ENCODE measurements around the gene KCNJ14. TPM values are rescaled to one million over a fixed set of nuclear protein-coding genes. Genes with fewer than 3 reads are reported as not detected.

Gene KCNJ14
- 0.82 TPM for total RNA-seq

DNA sequence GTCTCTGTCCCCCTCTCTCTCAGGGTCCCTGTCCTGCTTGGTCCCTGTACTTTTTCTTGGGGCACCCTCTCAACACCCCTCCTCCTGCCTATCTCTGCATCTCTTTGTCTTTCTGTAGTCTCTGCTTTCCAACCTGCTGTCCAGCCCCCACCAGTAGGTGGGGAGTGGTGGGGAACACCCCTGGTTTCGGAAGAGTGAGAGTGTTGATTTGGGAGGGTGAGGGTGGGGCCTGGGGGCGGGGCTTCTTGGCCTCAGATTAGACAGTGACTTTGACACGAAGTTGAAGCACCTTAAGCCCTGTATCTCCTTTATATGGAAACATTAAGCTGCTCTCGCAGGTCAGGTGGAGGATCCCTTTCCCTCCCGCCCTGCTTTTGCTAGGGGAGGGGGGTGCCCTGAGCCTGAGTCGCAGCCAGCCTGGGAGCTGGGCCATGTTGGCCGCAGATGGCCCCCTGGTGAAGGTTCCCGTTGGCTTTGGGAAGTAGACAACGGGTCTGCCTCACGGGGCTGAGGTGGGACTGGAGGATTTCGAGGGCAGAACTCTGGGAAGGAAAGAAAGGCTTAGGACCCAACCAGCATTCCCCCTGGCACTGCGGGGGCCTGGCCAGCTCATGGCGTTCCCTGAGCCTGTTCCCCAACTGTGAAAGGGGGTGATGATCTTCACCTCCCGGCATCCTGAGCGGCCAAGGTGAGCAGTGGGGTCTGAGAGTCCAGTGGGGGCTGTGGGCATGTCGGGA, at the start of gene KCNJ14:
KCNJ14 (plus strand) TSS at position 404 of the 737 bp plus-strand sequence. CDS start 6,151 bp downstream, outside the sequence.
- FAIRE-seq = no peak
- DNase-seq (ENCODE audit: low spot score in 2 of 2) = no peak

DNA sequence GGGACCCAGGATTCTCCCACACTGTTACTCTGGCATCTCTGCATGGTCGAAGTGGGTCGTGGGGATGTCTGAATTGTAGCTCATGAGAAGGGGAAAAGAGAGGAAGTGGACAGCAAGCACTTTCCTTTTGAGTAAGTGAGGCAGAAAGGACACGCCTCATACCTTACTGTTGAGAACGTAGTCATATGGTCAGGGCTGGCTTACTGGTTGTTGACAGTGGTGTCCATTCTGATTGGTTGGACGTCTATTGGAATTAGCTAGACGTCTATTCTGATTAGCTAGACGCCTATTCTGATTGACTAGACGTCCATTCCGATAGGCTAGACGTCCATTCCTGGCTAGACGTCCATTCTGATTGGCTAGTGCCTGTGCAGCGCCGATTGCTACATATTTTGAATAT, 49.5 kb upstream of the KCNJ14 start:
- no peak for DNase-seq (ENCODE audit: low spot score in 2 of 2)
- FAIRE-seq = no peak

DNA sequence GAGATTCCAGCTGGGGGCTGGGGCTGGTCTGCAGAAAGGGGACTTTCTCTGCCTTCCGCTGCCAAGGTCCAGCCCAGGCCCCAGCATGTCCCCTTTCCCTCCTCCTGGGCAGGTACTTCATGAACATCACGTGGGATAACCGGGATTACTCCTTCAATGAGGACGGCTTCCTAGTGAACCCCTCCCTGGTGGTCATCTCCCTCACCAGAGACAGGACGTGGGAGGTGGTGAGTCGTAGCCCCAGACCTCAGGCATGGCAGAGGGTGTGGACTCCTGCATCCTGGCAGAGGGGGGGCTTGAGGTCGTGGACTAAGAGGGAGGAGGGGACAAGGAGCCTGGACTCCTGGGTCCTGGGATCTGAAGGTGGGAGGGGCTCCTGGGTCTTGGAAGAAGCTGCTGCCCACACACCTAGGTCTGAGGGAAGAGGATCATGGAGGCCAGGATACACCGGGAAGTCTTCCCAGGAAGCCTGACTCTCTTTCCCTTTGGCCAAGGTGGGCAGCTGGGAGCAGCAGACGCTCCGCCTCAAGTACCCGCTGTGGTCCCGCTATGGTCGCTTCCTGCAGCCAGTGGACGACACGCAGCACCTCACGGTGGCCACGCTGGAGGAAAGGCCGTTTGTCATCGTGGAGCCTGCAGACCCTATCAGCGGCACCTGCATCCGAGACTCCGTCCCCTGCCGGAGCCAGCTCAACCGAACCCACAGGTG, 41.3 kb upstream of the KCNJ14 start:
- no peak for FAIRE-seq
- no peak for DNase-seq (ENCODE audit: low spot score in 2 of 2)

DNA sequence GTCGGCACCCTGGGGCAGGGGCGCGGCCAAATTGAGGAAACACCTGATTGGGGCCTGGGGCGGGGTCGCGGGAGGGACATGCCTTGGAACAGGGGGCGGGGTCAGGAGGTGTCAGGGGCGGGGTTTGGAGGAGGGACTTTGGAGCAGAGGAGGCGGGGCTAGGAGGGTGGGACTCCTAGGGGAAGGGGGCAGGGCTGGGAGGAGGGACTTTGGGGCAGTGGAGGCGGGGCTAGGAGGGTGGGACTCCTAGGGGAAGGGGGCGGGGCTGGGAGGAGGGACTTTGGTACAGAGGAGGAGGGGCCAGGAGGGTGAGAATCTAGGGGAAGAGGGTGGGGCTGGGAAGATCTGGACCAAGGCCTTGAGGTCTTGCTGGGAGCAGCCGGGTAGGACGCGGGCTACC, 40.0 kb upstream of the KCNJ14 start:
- DNase-seq (ENCODE audit: low spot score in 2 of 2) = no peak
- FAIRE-seq = no peak

DNA sequence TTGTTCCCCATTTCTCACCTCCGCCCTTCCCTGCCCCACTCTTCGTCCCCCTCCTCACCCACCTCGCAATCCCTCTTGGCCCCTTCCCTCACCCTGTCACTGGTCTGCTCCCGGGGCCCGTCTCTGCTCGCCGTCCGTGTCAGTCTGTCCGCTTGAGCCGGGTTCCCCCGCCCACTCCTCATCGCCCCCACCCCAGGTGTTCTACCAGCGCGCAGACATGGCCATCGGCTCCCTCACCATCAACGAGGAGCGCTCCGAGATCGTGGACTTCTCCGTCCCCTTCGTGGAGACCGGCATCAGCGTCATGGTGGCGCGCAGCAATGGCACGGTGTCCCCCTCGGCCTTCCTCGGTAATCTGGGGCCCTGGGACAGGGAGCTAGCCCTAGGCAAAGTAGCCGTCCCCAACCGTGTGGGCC, 39.6 kb upstream of the KCNJ14 start:
- FAIRE-seq = no peak

DNA sequence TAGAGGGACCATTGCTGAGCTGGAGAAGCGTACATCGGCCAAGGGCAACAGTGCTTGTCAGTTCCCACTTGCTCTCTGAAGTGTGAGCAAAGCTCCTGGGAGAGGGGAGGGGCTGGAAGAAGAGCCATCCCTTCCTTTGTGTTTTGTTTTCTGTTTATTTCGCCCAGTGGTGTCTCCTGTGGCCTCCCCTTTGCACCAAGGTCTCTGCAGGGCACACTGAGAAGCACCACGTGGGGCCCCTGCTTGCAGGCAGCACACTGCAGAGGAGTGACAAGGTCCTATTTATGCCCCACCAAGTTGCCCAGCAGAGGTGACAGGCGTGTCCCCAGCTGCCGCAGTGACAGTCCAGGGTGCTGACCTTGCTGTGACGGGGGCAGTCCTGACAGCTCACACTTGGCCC, 38.0 kb upstream of the KCNJ14 start:
- no peak for FAIRE-seq
- no peak for DNase-seq (ENCODE audit: low spot score in 2 of 2)

More for the DNA sequence above, 39.6 kb upstream of the KCNJ14 start:
- no peak for DNase-seq (ENCODE audit: low spot score in 2 of 2)

DNA sequence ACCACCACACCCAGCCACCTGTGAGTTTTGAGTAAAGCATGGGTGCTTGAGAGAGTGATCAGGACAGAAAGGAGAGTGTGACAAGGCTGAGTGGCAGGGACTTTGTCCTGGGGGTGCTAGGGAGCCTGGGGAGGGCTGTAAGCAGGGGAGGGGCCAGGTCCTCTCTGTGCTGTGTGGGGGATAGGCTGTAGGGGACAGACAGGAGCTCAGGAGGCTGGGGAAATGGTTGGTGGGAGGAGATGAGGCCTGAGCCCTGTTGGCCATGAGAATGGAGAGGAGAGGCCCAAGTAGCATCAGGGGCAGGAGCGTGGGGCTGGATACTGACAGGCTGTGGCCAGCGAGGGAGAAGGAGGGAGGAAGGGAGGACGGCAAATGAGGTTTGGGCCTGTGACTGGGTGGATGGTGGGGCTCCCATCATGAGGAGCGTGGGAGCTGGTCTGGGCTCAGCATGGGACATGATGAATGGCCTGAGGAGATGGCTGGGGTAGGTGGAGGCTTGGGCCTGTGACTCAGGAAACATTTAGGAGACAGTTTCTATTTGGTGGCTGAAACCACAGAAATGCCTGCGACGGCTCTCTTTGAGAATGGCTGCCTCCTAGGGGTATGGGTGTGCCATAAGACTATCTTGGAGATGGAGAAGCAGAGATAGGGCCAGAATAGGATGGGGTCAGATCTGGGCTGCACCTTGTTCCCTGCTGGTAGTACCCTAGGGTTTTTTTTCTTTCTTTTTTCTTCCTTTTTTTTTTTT, 36.9 kb upstream of the KCNJ14 start:
- DNase-seq (ENCODE audit: low spot score in 2 of 2) (no peak), FAIRE-seq (no peak)

DNA sequence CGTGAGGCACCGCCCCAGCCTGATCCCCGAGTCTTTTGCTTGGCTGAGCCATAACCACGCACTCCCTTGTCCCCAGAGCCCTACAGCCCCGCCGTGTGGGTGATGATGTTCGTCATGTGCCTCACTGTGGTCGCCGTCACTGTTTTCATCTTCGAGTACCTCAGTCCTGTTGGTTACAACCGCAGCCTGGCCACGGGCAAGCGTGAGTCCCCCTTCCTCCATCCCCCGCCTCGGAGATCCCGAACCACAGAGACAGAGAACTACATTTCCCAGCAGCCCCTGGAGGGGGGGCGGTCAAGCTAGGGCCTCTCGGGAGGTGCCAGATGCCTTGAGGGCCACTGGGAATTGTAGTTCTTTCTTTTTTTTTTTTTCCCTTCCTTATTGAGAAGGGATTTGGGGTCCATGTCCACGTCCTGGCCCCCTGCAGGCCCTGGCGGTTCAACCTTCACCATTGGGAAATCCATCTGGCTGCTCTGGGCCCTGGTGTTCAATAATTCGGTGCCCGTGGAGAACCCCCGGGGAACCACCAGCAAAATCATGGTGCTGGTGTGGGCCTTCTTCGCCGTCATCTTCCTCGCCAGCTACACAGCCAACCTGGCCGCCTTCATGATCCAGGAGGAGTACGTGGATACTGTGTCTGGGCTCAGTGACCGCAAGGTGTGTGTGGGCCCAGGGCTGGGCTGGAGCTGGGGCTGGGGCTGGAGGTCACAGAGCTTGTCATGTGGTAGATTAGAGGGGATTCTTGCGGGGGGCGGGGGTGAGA, 36.0 kb upstream of the KCNJ14 start:
- FAIRE-seq (no peak), DNase-seq (ENCODE audit: low spot score in 2 of 2) (peak in 1 of 2 donors; percentile 55)

DNA sequence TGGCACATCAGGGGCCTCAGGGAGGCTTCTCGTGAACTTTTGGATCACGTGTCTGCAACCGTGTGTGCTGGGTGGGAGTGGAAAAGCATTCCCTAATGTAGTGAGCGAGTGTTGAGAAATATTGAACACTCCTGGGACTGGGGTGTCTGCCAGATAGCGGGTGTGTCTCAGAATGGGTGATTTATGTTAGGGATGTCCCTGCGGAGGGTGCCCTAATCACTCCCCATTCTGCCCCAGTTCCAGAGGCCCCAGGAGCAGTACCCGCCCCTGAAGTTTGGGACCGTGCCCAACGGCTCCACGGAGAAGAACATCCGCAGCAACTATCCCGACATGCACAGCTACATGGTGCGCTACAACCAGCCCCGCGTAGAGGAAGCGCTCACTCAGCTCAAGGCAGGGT, 33.8 kb upstream of the KCNJ14 start:
- no peak for DNase-seq (ENCODE audit: low spot score in 2 of 2)
- no peak for FAIRE-seq

DNA sequence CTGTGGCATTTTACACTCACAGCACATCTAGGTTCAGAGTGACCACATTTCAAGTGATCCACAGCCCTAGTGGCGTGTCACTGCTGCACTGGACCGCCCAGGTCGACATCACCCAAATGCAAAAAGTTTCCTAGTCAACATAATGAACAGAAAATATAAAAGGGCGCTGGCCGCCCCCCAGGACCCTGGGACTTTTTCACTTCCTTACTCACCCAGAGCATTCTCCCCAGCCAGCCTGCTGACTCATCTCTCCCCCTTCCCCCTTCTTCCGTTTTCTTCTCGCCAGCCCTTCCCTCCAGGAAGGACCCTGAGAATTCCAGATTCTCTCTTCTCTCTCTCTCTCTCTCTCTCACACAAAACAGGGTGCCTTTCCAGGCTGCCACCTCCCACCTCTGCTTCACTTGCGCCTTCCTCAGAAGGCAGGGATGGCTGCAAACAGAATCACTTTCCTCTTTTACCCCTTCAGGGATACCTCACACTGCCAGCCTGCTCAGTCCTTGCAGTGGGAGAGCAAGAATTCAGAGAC, 30.6 kb upstream of the KCNJ14 start:
- DNase-seq (ENCODE audit: low spot score in 2 of 2) = no peak
- FAIRE-seq = no peak

DNA sequence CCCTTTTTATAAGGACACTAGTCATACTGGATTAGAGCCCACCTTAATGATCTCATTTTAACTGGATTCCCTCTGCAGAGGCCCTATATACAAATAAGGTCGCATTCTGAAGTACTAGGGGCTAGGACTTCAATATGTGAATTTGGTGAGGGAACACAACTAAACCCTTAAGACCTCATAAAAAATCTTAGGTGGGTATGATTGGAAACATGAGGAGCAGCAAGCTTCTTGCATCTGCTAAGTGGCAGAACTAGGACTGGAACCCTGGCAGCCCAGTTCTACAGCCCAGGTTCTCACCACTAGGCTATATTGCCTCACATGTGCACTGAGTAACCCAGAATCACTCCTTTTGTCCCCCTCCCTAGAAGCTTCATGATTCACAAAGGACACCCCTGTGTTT, 26.7 kb upstream of the KCNJ14 start:
- DNase-seq (ENCODE audit: low spot score in 2 of 2) = no peak
- FAIRE-seq = no peak

DNA sequence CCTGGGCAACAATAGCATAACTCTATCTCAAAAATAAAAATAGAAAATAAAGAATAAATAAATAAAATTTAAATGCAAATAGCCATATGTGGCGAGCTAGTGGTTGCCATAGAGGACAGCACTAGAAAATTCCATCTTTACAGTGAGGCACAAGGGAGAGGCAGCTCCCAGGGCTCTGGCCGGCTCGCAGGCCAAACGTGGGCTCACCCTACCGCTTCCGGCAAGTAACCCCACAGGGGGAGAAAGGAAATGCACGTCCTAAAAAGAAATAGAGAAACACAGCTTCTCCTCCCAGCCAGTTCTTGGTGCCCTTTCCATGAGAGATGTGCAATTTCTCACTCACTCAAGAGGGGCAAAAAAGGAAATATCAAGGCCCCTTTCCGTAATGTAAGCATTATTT, 22.0 kb upstream of the KCNJ14 start:
- no peak for FAIRE-seq

DNA sequence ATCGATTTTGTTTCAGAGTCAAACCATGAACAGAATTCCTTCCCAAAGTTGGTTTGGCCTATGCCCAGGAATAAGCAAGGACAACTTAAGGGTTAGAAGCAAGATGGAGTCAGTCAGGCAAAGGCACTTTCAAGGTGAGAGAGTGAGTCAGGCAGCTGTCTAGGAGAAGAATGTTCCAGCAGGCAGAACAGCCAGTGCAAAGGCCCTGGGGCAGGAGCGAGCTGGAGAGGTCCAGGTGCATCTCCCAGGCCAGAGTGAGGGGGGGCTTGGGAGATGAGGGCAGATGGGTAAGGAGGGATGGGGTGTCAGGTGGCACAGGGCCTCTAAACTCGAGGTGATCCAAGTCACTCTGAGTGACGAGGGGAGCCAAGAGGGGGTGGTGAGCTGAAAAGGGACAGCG, 18.8 kb upstream of the KCNJ14 start:
- DNase-seq (ENCODE audit: low spot score in 2 of 2) (no peak), FAIRE-seq (no peak)

More for the DNA sequence above, 22.0 kb upstream of the KCNJ14 start:
- no peak for DNase-seq (ENCODE audit: low spot score in 2 of 2)

DNA sequence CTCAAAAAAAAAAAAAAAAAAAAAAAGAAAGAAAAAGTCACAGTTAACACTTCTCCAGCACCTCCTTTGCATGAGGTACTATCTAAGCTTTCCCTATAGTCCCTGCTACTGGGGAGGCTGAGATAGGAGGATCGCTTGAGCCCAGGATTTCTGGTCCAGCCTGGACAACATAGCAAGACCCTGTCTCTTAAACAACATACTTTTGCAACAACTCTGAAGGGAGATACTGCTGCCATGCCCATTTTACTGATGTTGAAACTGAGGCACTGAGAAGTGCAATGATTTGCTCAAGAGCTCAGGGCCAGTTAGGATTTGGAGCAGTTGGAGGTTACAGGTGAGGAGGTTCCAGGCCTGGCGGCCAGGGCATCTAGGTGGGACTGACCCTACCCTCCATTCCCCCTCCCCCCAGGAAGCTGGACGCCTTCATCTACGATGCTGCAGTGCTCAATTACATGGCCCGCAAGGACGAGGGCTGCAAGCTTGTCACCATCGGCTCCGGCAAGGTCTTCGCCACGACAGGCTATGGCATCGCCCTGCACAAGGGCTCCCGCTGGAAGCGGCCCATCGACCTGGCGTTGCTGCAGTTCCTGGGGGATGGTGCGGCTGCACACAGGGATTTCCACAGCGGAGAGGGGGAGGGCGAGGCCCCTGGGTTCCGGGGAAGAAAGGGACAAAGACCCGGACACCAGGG, 13.9 kb upstream of the KCNJ14 start:
- FAIRE-seq (no peak), DNase-seq (ENCODE audit: low spot score in 2 of 2) (no peak)

DNA sequence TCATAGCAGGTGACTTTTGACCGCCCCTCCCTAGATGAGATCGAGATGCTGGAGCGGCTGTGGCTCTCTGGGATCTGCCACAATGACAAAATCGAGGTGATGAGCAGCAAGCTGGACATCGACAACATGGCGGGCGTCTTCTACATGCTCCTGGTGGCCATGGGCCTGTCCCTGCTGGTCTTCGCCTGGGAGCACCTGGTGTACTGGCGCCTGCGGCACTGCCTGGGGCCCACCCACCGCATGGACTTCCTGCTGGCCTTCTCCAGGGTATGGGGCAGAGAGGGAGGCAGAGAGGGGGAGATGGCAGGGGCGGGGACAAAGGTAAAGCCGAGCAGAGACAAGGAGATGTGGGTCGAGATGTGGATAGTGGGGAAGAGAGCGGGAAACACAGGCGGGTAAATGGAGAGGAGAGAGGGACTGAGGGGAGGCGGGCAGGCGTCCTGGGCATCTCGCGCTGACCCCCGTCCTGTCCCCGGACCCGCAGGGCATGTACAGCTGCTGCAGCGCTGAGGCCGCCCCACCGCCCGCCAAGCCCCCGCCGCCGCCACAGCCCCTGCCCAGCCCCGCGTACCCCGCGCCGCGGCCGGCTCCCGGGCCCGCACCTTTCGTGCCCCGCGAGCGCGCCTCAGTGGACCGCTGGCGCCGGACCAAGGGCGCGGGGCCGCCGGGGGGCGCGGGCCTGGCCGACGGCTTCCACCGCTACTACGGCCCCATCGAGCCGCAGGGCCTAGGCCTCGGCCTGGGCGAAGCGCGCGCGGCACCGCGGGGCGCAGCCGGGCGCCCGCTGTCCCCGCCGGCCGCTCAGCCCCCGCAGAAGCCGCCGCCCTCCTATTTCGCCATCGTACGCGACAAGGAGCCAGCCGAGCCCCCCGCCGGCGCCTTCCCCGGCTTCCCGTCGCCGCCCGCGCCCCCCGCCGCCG, 13.0 kb upstream of the KCNJ14 start:
- FAIRE-seq (no peak), DNase-seq (ENCODE audit: low spot score in 2 of 2) (no peak)

DNA sequence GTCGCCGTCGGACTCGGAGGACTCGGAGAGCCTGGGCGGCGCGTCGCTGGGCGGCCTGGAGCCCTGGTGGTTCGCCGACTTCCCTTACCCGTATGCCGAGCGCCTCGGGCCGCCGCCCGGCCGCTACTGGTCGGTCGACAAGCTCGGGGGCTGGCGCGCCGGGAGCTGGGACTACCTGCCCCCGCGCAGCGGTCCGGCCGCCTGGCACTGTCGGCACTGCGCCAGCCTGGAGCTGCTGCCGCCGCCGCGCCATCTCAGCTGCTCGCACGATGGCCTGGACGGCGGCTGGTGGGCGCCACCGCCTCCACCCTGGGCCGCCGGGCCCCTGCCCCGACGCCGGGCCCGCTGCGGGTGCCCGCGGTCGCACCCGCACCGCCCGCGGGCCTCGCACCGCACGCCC, 12.1 kb upstream of the KCNJ14 start:
- DNase-seq (ENCODE audit: low spot score in 2 of 2) = peak; percentile 58 to 65

DNA sequence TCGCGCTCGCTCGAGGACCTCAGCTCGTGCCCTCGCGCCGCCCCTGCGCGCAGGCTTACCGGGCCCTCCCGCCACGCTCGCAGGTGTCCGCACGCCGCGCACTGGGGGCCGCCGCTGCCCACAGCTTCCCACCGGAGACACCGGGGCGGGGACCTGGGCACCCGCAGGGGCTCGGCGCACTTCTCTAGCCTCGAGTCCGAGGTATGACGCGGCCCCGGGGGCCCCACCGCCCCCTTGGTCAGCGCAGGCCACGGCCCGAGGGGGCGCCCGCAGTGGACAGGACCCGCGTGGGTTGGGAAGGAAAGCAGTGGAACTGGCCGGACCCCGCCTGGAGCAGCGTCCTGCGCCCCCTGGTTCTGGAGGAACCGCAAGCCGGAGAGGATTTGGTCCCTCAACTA, 11.6 kb upstream of the KCNJ14 start:
- no peak for DNase-seq (ENCODE audit: low spot score in 2 of 2)
- FAIRE-seq = no peak

More for the DNA sequence above, 12.1 kb upstream of the KCNJ14 start:
- FAIRE-seq = no peak

DNA sequence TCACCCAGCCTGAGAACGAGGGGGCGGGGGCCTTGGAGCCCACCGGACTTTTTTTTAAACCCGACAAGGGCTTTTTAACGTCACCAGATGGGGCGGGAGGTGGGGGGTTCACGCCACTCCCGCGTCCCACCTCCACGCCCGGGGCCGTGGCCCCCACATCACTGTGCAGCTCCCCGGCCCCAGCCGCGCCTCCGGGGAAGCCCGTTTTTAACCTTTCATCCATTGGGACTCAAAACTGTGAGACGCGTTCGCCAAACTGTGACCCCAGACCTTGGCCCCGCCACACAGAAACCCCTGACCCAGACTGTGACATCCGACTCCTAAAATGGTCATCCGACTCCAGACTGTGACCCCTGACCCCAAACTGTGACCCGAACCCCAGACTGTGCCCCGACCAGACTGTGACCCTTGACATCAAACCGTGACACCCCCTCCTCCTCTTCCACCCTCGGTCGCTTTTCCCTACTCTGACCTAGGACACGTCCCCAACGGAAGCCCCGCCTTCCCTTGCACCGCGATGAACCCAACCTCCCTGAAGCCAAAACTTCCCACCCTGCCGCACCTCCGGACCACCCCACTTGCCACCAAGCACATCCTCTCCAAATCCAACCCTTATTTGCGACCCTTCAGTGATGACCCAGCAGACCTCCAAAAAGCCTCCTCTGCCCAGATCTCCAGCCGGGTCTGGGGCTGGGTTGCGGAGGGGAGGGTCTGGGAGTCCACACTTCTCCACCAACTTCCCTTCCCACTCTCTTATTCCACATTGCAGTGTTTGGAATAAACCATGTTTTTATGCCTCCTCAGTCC, 11.0 kb upstream of the KCNJ14 start:
- no peak for FAIRE-seq
- DNase-seq (ENCODE audit: low spot score in 2 of 2) = no peak

All from frontal cortex (tissue), 4 donors.